OCI-LY7 (cell line): Measurements from ENCODE around the gene VWA5B2. TPM values are rescaled to one million over a fixed set of nuclear protein-coding genes. Genes with fewer than 3 reads are reported as not detected.

ENCODE experiments used
- BruUV-seq: library from RNA; stranded (reverse); fragments of 400-500 nt; replicated peaks from 2 replicates; lab custom pipeline; 2021; lab: Mats Ljungman, UMichigan
- CTCF ChIA-PET: fragments of 300-600 bp; sonication (Branson Sonifier 250); formaldehyde crosslinking; loops from one replicate; lab custom pipeline; 2022; ENCODE audit warnings: antibody characterized with exemption; ENCODE audit not compliant: unreplicated experiment; lab: Charles Lee
- POLR2A ChIA-PET: fragments of 300-600 bp; sonication (Branson Sonifier 250); formaldehyde crosslinking; loops from one replicate; lab custom pipeline; 2022; ENCODE audit warnings: antibody characterized with exemption; lab: Charles Lee
- DNase-seq: peaks from one replicate; pipeline ENCODE4 v3.0.0-alpha.2; 2015; ENCODE audit warnings: low spot score
- H2AFZ ChIP-seq: fragments of 200-600 bp; sonication (generic), shearing (Covaris generic); 2 replicates; pipeline ENCODE4 v1.6.1; 2014; ENCODE audit warnings: mild to moderate bottlenecking, antibody characterized with exemption, low read length, moderate library complexity
- H3K27ac ChIP-seq: fragments of 200-600 bp; sonication (generic); 2 replicates; pipeline ENCODE4 v1.5.1; 2014; ENCODE audit warnings: mixed run types, low read depth, mild to moderate bottlenecking, moderate library complexity, low read length, inconsistent platforms; ENCODE audit not compliant: poor library complexity, severe bottlenecking
- H3K36me3 ChIP-seq: fragments of 200-600 bp; sonication (generic); 2 replicates; pipeline ENCODE4 v1.6.1; 2014; ENCODE audit warnings: mild to moderate bottlenecking, antibody characterized with exemption, low read length, moderate library complexity, mixed read lengths; ENCODE audit not compliant: insufficient read depth
- H3K4me1 ChIP-seq: fragments of 200-600 bp; sonication (generic); 2 replicates; pipeline ENCODE4 v1.5.1; 2014; ENCODE audit warnings: mild to moderate bottlenecking, low read length; ENCODE audit not compliant: insufficient read depth, poor library complexity, severe bottlenecking
- H3K4me2 ChIP-seq: fragments of 200-600 bp; sonication (generic); 2 replicates; pipeline ENCODE4 v1.6.1; 2014; ENCODE audit warnings: mild to moderate bottlenecking, low read length
- H3K4me3 ChIP-seq: fragments of 200-600 bp; sonication (generic); 2 replicates; pipeline ENCODE4 v1.5.1; 2014; ENCODE audit warnings: mild to moderate bottlenecking, low read depth, low read length; ENCODE audit not compliant: poor library complexity, severe bottlenecking
- H3K79me2 ChIP-seq: fragments of 200-600 bp; sonication (generic); 2 replicates; pipeline ENCODE4 v1.6.1; 2016; ENCODE audit warnings: low read depth, mild to moderate bottlenecking, low read length, moderate library complexity, mixed read lengths; ENCODE audit not compliant: insufficient read depth
- H3K9me2 ChIP-seq: fragments of 200-600 bp; sonication (generic); 2 replicates; pipeline ENCODE4 v1.6.1; 2016; ENCODE audit warnings: mild to moderate bottlenecking, low read length, mixed read lengths; ENCODE audit not compliant: insufficient read depth
- H3K9me3 ChIP-seq: fragments of 200-600 bp; sonication (generic); 2 replicates; pipeline ENCODE4 v1.6.1; 2014; ENCODE audit warnings: mild to moderate bottlenecking, mixed run types, low read length, mixed read lengths
- H4K20me1 ChIP-seq: fragments of 200-600 bp; sonication (generic); 2 replicates; pipeline ENCODE4 v1.6.1; 2014; ENCODE audit warnings: mild to moderate bottlenecking, antibody characterized with exemption, low read length, moderate library complexity, mixed read lengths; ENCODE audit not compliant: insufficient read depth
- EZH2phosphoT487 ChIP-seq: fragments of 200-600 bp; sonication (generic); IDR thresholded peaks from 2 replicates; pipeline ENCODE4 v1.6.1; 2018; ENCODE audit warnings: low read depth, borderline replicate concordance, mild to moderate bottlenecking, mixed run types, antibody characterized with exemption, low read length, moderate library complexity, mixed read lengths
- intact Hi-C: fragments of 100-400 bp; cut with micrococcal nuclease; formaldehyde crosslinking; loops from one replicate; pipeline ENCODE4 v1.10.0; 2022; ENCODE audit not compliant: unreplicated experiment
- total RNA-seq, 2 experiments: library from RNA; depleted of rRNA in 1 of 2; stranded (reverse); fragments of >200 nt in 1 of 2; shearing (Covaris generic) in 1 of 2; gene quantifications; 2 replicates each; pipeline ENCODE4 v1.2.3, GENCODE V29; 2014 to 2022
- TF ChIP-seq, protein P1 (sequence below): fragments of 200-600 bp; sonication (generic); conservative IDR thresholded peaks from 2 replicates; pipeline ENCODE4 v1.5.1; 2014; ENCODE audit warnings: mild to moderate bottlenecking, antibody characterized with exemption, low read length, moderate library complexity, mixed read lengths

VWA5B2 gene
- total RNA-seq, 2 experiments from 2014 or later = not detected

DNA sequence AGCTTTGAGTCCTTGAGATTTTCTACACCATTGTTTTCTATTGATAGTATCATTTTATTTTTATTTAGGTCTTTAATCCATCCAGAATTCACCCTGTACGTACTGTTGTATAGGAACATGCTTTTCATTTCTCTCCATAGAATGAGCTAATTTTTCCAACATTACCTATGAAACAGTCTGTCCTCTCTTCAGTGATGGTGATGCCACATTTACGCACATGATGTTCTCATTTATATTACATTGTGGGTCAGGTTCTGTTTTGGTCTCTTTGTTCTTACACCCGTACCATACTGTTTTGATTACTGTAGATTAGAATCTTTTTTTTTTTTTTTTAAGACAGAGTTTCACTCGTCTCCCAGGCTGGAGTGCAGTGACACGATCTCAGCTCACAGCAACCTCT lies 17.7 kb upstream of the VWA5B2 start:
- no peak for DNase-seq
- no TSS peak for BruUV-seq
- Histone ChIP-seq H2AFZ (no peak overlapping the region), H3K36me3 (no peaks in the 10 kb centered on the region), H4K20me1 (no peaks in the 10 kb centered on the region), H3K4me3 (no peak overlapping the region), H3K4me1 (no peaks in the 10 kb centered on the region), H3K79me2 (no peaks in the 10 kb centered on the region), H3K27ac (no peak overlapping the region), H3K9me3 (no peaks in the 10 kb centered on the region), H3K4me2 (no peak overlapping the region), H3K9me2 (no peaks in the 10 kb centered on the region)
- TF ChIP-seq EZH2phosphoT487 = no peak
- TF ChIP-seq, protein P1, sequence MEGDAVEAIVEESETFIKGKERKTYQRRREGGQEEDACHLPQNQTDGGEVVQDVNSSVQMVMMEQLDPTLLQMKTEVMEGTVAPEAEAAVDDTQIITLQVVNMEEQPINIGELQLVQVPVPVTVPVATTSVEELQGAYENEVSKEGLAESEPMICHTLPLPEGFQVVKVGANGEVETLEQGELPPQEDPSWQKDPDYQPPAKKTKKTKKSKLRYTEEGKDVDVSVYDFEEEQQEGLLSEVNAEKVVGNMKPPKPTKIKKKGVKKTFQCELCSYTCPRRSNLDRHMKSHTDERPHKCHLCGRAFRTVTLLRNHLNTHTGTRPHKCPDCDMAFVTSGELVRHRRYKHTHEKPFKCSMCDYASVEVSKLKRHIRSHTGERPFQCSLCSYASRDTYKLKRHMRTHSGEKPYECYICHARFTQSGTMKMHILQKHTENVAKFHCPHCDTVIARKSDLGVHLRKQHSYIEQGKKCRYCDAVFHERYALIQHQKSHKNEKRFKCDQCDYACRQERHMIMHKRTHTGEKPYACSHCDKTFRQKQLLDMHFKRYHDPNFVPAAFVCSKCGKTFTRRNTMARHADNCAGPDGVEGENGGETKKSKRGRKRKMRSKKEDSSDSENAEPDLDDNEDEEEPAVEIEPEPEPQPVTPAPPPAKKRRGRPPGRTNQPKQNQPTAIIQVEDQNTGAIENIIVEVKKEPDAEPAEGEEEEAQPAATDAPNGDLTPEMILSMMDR = no peak
- intact Hi-C loops = no loop called here
- POLR2A ChIA-PET = interaction anchor here (0.5 to 1.5 kb wide), 3 partner anchors 26 to 376 kb away, joined by 3 to 7 read pairs (median 5); partner anchors contain the start of gene ABCF3
- CTCF ChIA-PET = no interaction called here

- TF ChIP-seq, protein P1 = no peak
- TF ChIP-seq EZH2phosphoT487 = no peak
- no TSS peak for BruUV-seq
These were observed 10.6 kb upstream of the VWA5B2 start for GRCh38 chr3:184218814-184219213.

GRCh38 chr3:184222521-184222920 lies 6.9 kb upstream of the VWA5B2 start:
- H3K4me3 ChIP-seq = no peak overlapping the region
- no peak overlapping the region for H3K4me2 ChIP-seq
- H3K79me2 ChIP-seq = no peaks in the 10 kb centered on the region
- BruUV-seq = no TSS peak
- H3K4me1 ChIP-seq = no peaks in the 10 kb centered on the region
- no peaks in the 10 kb centered on the region for H3K36me3 ChIP-seq
- CTCF ChIA-PET = no interaction called here
- H2AFZ ChIP-seq = no peak overlapping the region
- H3K9me3 ChIP-seq = no peaks in the 10 kb centered on the region
- H3K27ac ChIP-seq = no peak overlapping the region
- no peaks in the 10 kb centered on the region for H3K9me2 ChIP-seq
- TF ChIP-seq, protein P1 = no peak
- TF ChIP-seq EZH2phosphoT487 = no peak
- intact Hi-C loops = no loop called here
- no peak for DNase-seq
- H4K20me1 ChIP-seq = no peaks in the 10 kb centered on the region
- POLR2A ChIA-PET = interaction anchor here (0.6 to 1.1 kb wide), 2 partner anchors 65 to 117 kb away, joined by 3 to 5 read pairs; no protein-coding TSS in a partner anchor

More at GRCh38 chr3:184218814-184219213, 10.6 kb upstream of the VWA5B2 start:
- Histone ChIP-seq H3K9me3 (no peaks in the 10 kb centered on the region), H2AFZ (no peak overlapping the region), H3K9me2 (no peaks in the 10 kb centered on the region), H4K20me1 (no peaks in the 10 kb centered on the region), H3K4me3 (no peak overlapping the region), H3K79me2 (no peaks in the 10 kb centered on the region), H3K4me2 (no peak overlapping the region), H3K4me1 (no peaks in the 10 kb centered on the region), H3K27ac (no peak overlapping the region), H3K36me3 (no peaks in the 10 kb centered on the region)
- intact Hi-C loops = no loop called here
- no peak for DNase-seq
- ChIA-PET CTCF (no interaction called here), POLR2A (no interaction called here)
